ENCODE data around the gene LEKR1.
"Not testable (repeated sequence)": the region's sequence is repeated elsewhere in the genome, so short reads cannot be mapped to it uniquely, and the experiment has no call there.

LEKR1 gene

DNA sequence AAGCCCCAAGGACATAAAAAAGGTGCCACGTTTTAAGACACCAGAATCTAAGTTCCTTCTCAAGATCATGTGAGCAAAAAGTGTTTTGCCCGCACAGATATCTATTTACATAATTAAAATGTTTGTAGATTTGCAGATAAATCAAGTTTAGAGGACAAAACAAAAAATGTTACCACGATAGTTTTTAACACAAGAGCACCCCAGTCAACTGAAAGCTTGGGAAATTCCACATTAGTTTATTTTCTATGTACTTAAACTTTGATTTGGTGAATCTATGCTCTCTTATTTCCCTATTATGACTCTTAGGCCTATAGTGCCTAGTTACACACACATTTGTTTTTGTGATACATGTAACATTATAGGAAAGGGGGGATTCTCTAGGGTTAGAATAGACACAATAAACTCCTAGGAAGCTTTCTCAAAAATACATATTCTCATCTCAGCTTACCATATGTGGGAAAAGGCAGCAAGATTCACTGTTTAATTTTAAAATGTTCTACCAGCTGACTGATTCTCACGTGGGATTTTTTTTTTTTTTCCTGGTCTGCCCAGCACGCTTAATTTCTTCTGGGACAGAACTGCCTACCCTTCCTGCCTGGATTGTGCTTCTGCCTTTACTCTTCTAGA is 8.4 kb upstream of the LEKR1 start:
- Mint-ChIP-seq H3K27ac (peak overlapping the region; percentile 98), H3K4me3 (peak overlapping the region; percentile 90), H3K9me3 (ENCODE audit: low read depth) (no peaks in the 10 kb centered on the region), H3K36me3 (peaks cover 4% of the 10 kb centered on the region), H3K4me1 (ENCODE audit: low read depth) (peaks cover 32% of the 10 kb centered on the region), H3K27me3 (no peaks in the 10 kb centered on the region)

DNA sequence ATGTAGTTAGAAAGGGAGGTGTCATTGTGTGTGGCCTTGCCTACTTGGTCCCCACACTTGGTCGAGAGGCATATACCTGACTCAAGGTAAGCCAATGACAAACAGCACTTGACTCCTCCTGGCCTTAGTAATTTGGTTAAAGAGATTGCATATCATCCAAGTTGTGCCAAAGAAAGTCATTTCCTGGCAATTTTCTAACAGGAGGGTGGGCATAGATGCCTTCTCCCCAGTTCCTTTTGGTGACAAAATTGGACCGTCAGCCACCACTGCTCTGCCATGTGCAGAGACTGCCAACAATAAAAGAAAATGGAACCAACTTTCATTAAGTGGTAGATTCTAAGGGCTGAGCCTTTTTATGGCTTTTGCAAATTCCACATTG is 7.9 kb upstream of the LEKR1 start:
- Mint-ChIP-seq H3K27ac (peak overlapping the region; percentile 98), H3K9me3 (ENCODE audit: low read depth) (no peaks in the 10 kb centered on the region), H3K36me3 (peaks cover 4% of the 10 kb centered on the region), H3K4me3 (peak overlapping the region; percentile 90), H3K27me3 (no peaks in the 10 kb centered on the region), H3K4me1 (ENCODE audit: low read depth) (peaks cover 31% of the 10 kb centered on the region)

DNA sequence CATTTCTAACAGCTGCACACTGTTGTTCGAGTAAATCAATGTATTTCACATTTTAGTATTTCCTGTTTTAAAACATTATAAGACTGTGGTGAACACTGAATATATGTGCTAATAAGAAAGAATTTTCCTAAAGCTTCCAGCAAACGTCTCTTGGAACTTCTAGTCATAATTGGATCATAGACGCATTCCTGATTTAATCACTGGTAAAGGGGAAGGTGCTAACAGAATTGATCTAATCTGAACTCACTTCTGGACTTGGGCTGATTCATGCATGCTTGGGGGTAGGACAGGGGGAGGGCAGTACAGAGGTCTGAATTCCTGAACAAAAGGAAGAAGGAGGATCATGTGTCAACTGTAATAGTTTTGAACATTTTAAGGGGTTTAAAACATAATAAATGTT is 7.3 kb upstream of the LEKR1 start:
- Mint-ChIP-seq H3K27me3 (no peaks in the 10 kb centered on the region), H3K9me3 (ENCODE audit: low read depth) (no peaks in the 10 kb centered on the region)

DNA sequence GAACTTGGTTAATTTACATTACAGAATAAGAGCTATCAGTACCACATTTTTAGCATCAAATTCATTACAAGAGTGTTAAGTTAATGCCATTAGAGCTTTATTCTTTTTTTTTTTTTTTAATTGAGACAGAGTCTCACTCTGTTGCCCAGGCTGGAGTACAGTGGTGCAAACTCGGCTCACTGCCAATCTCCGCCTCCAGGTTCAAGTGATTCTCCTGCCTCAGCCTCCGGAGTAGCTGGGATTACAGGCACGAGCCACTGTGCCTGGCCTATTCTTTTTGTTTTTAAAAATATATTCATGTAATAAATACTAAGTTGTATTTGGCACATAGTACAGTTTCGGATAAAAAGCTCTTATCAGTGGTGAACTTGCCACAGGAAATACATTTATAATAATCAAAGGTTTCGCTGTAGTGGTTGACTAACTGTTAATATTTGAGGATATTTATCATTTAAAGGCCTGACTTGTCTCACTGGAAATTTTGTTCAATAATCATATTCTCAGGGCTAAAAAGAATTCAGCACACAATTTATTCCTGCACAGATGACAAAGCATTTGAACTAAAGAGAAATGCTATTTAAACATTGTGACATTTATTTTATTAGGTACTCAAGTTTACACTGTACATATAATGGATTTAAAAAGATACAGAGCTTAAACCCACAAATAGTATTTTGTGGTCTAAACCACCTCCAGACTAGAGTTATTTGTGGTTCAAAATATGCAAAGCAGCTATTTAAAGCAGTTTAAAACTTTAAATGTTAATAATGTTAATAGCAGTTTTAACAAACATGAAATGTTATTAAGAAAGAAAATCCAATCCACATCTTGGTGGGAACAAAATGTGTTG is 6.1 kb upstream of the LEKR1 start:
- Mint-ChIP-seq H3K9me3 (ENCODE audit: low read depth) (no peaks in the 10 kb centered on the region), H3K27ac (no peak overlapping the region), H3K4me1 (ENCODE audit: low read depth) (peaks cover 29% of the 10 kb centered on the region), H3K4me3 (no peak overlapping the region), H3K36me3 (peaks cover 4% of the 10 kb centered on the region), H3K27me3 (no peaks in the 10 kb centered on the region)

More for the DNA sequence above, 7.3 kb upstream of the LEKR1 start:
- Mint-ChIP-seq H3K36me3 (peaks cover 4% of the 10 kb centered on the region), H3K4me3 (peak overlapping the region; percentile 30), H3K4me1 (ENCODE audit: low read depth) (peaks cover 31% of the 10 kb centered on the region), H3K27ac (peak overlapping the region; percentile 90)

DNA sequence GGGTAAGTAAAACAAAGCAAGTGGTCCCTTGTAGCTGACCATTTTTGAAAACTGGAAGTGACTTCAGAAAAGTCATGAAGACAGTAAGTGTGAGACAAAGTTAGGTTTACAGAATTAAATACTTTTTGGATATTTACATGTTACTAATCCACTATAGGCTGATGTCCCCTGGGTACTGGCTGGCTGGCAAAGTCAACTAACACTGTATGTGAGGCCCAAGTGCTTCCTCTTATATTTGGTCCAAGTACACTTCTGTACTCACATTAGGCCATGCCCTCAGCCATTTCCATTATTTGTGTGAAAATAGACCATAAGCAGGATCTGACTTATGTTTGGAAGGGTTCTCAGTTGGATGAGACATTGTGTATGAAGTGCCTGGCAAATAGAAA is 5.5 kb upstream of the LEKR1 start:
- no peak overlapping the region for H3K4me3 Mint-ChIP-seq
- peaks cover under 1% of the 10 kb centered on the region for H3K36me3 Mint-ChIP-seq
- H3K27ac Mint-ChIP-seq = no peak overlapping the region
- H3K9me3 Mint-ChIP-seq (ENCODE audit: low read depth) = no peaks in the 10 kb centered on the region
- H3K27me3 Mint-ChIP-seq = no peaks in the 10 kb centered on the region
- peaks cover 30% of the 10 kb centered on the region for H3K4me1 Mint-ChIP-seq (ENCODE audit: low read depth)

DNA sequence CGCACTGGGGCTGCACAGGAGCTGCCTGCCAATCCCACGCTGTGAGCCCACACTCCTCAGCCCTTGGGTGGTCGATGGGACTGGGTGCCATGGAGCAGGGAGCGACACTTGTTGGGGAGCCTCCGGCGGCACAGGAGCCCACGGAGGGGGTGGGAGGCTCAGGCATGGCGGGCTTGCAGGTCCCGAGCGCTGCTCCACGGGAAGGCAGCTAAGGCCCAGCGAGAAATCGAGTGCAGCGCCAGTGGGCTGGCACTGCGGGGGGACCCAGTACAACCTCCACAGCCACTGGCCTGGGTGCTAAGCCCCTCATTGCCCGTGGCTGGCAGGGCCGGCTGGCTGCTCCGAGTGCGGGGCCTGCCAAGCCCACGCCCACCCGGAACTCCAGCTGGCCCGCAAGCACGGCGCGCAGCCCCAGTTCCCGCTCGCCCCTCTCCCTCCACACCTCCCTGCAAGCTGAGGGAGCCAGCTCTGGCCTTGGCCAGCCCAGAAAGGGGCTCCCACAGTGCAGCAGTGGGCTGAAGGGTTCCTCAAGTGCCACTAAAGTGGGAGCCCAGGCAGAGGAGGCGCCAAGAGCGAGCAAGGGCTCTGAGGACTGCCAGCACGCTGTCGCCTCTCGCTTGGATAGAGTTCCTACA is 3.4 kb upstream of the LEKR1 start:
- peaks cover 33% of the 10 kb centered on the region for H3K4me1 Mint-ChIP-seq (ENCODE audit: low read depth)
- H3K36me3 Mint-ChIP-seq; H3K27ac Mint-ChIP-seq; H3K9me3 Mint-ChIP-seq (ENCODE audit: low read depth); H3K27me3 Mint-ChIP-seq; H3K4me3 Mint-ChIP-seq: not testable (repeated sequence)

DNA sequence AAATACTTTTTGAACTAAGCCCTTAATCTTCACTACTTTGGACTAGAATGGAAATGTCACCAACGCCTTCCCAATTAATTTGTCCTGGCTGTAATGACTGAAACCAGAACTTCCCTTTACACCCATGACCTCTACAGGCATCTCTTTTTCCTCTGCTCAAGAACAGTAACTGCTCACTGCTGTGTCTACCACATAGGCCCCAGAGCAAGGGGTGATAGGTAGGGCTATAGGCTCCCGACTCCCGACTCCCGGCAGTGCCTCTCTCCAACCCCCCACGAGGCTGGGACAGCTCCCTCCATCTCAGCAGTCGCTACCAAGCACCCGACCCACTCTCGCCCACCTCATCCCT is 384 bp upstream of the LEKR1 start:
- H3K4me1 Mint-ChIP-seq (ENCODE audit: low read depth) = peaks cover 26% of the 10 kb centered on the region

DNA sequence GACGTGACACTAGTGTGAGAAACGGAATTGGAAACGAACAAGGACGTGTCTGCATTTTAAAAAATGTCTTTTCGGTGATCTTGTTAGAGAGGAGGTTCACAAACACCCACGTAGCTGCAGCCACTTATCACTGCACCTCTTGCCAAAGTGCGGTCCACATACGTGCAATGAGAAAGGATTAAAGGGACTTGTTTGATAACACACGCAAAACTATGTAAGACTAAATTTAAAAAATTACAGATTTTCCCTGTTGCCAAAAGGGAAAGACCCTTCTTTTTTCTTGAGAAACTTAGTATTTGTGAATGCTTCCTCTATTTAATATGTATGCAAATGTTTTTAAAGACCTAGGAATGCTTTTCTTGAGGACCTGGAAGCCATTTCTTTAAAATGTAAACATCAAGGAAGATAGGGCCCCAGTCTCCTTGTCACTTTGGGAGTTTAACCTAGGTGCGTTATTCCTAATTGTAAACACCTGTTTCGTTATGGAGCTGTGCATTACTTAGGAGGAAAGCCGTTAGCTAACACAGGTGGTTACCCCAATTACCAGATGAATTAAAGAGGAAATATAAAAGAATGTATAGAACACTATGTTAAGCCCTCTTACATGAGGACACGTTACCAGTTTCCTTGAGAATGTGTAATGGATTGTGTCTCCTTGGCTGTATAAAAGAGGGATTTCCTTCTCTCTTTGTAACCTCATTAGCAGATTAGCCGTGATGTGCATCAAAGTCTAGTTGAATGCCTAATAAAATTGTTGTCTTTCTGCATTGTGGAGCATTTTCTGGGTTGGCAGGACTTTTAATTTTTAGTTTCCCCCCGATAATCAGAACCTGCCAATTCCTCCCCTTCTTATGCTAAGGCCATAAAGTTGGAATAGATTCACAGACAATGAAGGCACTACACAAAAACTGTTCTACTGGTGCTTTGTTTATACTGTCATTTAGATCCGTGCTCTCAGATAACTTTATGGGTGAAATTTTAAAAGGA is 1.0 kb downstream of the LEKR1 start:
- peaks cover 26% of the 10 kb centered on the region for H3K4me1 Mint-ChIP-seq (ENCODE audit: low read depth)
- no peaks in the 10 kb centered on the region for H3K9me3 Mint-ChIP-seq (ENCODE audit: low read depth)
- H3K36me3 Mint-ChIP-seq = peaks cover 3% of the 10 kb centered on the region
- H3K27ac Mint-ChIP-seq = peak overlapping the region; percentile 97
- no peaks in the 10 kb centered on the region for H3K27me3 Mint-ChIP-seq
- H3K4me3 Mint-ChIP-seq = peak overlapping the region; percentile 88

More for the DNA sequence above, 384 bp upstream of the LEKR1 start:
- Mint-ChIP-seq H3K36me3 (peaks cover 3% of the 10 kb centered on the region), H3K27me3 (no peaks in the 10 kb centered on the region), H3K4me3 (peak overlapping the region; percentile 88), H3K27ac (peak overlapping the region; percentile 97), H3K9me3 (ENCODE audit: low read depth) (no peaks in the 10 kb centered on the region)

DNA sequence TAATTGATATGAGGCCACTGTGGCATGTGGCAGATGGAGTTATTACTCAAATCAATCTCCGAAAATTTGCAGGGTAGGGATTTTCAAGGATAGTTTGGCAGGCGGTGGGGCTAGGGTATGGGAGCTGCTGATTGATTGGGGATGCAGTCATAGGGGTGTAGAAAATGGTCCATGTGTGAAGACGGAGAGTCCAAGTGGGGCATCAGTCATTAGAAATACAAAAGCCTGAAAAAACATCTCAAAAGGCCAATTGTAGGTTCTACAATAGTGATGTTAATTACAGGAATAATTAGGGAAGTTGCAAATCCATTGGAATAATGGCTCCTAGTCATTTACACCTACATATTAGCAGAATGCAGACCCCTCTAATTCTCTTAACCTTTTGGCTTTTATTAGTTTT is 4.9 kb downstream of the LEKR1 start:
- H3K36me3 Mint-ChIP-seq = peaks cover 3% of the 10 kb centered on the region
- H3K9me3 Mint-ChIP-seq (ENCODE audit: low read depth) = no peaks in the 10 kb centered on the region
- H3K4me3 Mint-ChIP-seq = no peak overlapping the region
- H3K27ac Mint-ChIP-seq = no peak overlapping the region
- H3K27me3 Mint-ChIP-seq = no peaks in the 10 kb centered on the region
- peaks cover 17% of the 10 kb centered on the region for H3K4me1 Mint-ChIP-seq (ENCODE audit: low read depth)

DNA sequence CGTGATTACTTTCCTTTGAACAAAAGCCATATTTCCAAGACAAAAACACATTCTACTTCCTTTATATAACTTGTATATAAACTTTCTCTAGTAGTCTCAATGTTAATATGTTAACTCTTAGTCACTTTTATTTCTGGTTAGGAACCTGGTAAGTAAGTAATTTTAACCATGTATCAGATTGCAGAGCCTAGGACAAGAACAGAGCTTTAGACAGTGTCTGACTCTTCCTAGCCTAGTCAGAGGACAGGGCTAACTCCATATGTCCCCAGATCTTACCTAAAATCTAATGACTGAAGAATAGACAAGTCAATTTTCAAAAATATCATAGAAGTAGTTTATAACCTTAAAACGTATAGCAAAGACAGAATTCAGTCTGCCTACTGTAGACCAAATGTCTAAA is 8.3 kb downstream of the LEKR1 start:
- Mint-ChIP-seq H3K9me3 (ENCODE audit: low read depth) (no peaks in the 10 kb centered on the region), H3K27ac (no peak overlapping the region), H3K36me3 (peaks cover 3% of the 10 kb centered on the region), H3K27me3 (no peaks in the 10 kb centered on the region), H3K4me3 (no peak overlapping the region), H3K4me1 (ENCODE audit: low read depth) (no peaks in the 10 kb centered on the region)

DNA sequence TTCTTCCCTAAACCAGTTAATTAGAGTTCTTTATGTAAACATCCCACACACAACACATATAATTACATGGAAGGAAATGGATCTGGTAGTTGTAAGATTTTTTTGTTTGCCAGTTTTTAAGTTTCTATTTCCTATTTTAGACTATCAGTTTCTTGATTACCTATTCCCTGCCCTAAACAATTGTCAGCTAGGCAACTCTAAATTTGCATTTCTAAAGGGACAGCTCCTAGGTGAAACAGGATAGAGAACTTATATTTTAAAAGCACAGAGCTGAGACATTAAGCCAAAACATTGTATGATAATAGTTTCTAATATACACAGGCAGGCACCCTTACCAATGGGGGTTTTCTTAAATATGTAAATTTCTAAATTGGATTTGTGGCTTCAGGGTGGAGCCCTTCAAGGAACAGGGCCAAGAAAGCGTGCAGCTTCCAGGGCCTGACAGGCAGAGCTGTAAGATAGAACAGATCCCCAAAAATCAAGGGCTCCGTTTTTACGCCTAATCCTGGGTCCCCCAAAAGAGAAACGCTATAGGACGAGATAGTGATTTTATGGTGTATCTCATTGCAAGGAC is 8.9 kb downstream of the LEKR1 start:
- no peaks in the 10 kb centered on the region for H3K9me3 Mint-ChIP-seq (ENCODE audit: low read depth)
- H3K4me3 Mint-ChIP-seq = no peak overlapping the region
- H3K36me3 Mint-ChIP-seq = peaks cover 3% of the 10 kb centered on the region

DNA sequence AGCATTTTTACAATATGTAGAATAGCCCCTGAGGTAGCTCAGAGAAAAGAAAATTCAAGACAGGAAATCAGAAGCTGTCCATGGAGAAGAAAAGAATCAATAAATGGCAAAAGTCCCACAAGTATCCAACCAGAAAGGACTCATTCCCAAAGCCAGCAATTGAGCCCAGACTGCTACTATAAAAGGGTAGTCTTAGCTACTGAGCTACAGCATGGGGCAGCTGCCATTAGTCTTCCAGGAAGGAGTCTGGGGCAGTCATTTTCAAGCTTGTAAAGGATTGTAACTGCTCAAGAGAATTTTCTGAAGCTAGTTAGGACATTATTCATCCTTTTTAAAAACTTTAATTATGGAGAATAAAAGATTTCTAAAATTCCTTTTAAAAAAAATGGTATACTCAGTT is 10.5 kb downstream of the LEKR1 start:
- Mint-ChIP-seq H3K36me3 (no peaks in the 10 kb centered on the region), H3K27ac (no peak overlapping the region), H3K27me3 (no peaks in the 10 kb centered on the region), H3K9me3 (ENCODE audit: low read depth) (no peaks in the 10 kb centered on the region), H3K4me1 (ENCODE audit: low read depth) (no peaks in the 10 kb centered on the region), H3K4me3 (no peak overlapping the region)

More for the DNA sequence above, 8.9 kb downstream of the LEKR1 start:
- no peaks in the 10 kb centered on the region for H3K4me1 Mint-ChIP-seq (ENCODE audit: low read depth)
- no peaks in the 10 kb centered on the region for H3K27me3 Mint-ChIP-seq
- no peak overlapping the region for H3K27ac Mint-ChIP-seq

DNA sequence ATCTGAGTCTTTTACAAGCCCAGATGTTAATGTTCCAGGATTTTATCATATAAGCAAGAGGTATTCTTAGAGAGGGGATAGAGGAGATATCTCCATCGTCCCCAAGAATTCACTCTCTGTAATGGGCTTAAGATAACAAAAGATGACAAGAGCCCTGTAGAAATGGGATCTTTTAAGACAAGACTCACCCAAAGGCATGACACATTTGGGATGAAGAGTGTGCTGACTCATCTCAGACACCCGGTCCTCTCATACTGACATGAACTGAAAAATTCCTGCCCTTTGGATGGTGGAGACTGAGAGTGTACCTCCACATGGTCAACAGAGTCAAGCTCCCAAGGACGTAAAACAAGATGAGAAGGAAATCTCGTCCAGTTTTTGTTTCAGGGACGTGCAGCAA is 11.0 kb downstream of the LEKR1 start:
- H3K4me3 Mint-ChIP-seq = no peak overlapping the region
- H3K27me3 Mint-ChIP-seq = no peaks in the 10 kb centered on the region
- H3K9me3 Mint-ChIP-seq (ENCODE audit: low read depth) = no peaks in the 10 kb centered on the region
- H3K27ac Mint-ChIP-seq = no peak overlapping the region
- H3K4me1 Mint-ChIP-seq (ENCODE audit: low read depth) = no peaks in the 10 kb centered on the region
- no peaks in the 10 kb centered on the region for H3K36me3 Mint-ChIP-seq

DNA sequence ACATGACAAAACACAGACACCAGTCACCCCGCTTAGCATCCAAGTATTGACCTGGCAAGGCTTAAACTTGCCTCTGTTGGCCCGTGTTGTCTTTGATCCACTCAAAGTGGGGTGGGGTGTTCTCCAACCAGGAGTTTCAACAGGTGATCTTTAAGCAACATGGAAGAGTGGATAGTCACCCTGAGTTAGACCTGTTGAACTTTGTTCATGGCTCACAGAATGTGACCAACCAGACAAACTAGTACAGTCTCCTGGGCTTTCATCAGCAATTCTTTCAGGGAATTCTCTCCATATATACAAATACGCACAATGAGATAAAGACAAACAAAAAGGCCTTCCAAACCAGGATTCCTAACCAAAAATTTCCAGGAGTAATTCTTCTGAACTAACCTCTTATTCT is 11.9 kb downstream of the LEKR1 start:
- Mint-ChIP-seq H3K4me3 (no peak overlapping the region), H3K9me3 (ENCODE audit: low read depth) (no peaks in the 10 kb centered on the region), H3K4me1 (ENCODE audit: low read depth) (no peaks in the 10 kb centered on the region), H3K36me3 (no peaks in the 10 kb centered on the region), H3K27me3 (no peaks in the 10 kb centered on the region), H3K27ac (no peak overlapping the region)

Data from activated naive CD8-positive, alpha-beta T cell (primary cell).